Calu3 (cell line): ENCODE measurements around the gene SRD5A1. TPM values are rescaled to one million over a fixed set of nuclear protein-coding genes. Genes with fewer than 3 reads are reported as not detected.

ENCODE experiments used
- BruUV-seq: library from RNA; stranded (reverse); fragments of 400-500 nt; replicated peaks from 2 replicates; lab custom pipeline; 2021; lab: Mats Ljungman, UMichigan
- CTCF ChIA-PET: fragments of 300-600 bp; sonication (Branson Sonifier 250); formaldehyde crosslinking; loops from one replicate; lab custom pipeline; 2022; ENCODE audit warnings: antibody characterized with exemption; lab: Charles Lee
- DNase-seq: peaks from one replicate; pipeline ENCODE4 v3.0.0; 2022
- H3K27ac Mint-ChIP-seq: one replicate; pipeline ENCODE4 v1.8.0; 2022; ENCODE audit warnings: mixed read lengths; ENCODE audit not compliant: unreplicated experiment
- H3K27me3 Mint-ChIP-seq: one replicate; pipeline ENCODE4 v1.8.0; 2022; ENCODE audit warnings: mixed read lengths; ENCODE audit not compliant: unreplicated experiment
- H3K36me3 Mint-ChIP-seq: one replicate; pipeline ENCODE4 v1.8.0; 2022; ENCODE audit warnings: mild to moderate bottlenecking, moderate library complexity, mixed read lengths; ENCODE audit not compliant: insufficient read depth, unreplicated experiment
- H3K4me1 Mint-ChIP-seq: one replicate; pipeline ENCODE4 v1.8.0; 2022; ENCODE audit warnings: mild to moderate bottlenecking, low read depth, mixed read lengths; ENCODE audit not compliant: unreplicated experiment
- H3K4me3 Mint-ChIP-seq: one replicate; pipeline ENCODE4 v1.8.0; 2022; ENCODE audit warnings: mild to moderate bottlenecking, low read depth, moderate library complexity, mixed read lengths; ENCODE audit not compliant: unreplicated experiment
- H3K9me3 Mint-ChIP-seq: one replicate; pipeline ENCODE4 v1.8.0; 2022; ENCODE audit warnings: low read depth, mixed read lengths; ENCODE audit not compliant: unreplicated experiment
- intact Hi-C: fragments of 100-400 bp; cut with micrococcal nuclease; formaldehyde crosslinking; loops from one replicate; pipeline ENCODE4 v1.10.0; 2022; ENCODE audit not compliant: unreplicated experiment
- total RNA-seq: library from RNA; stranded (reverse); gene quantifications from 2 replicates; pipeline ENCODE4 v1.2.3, GENCODE V29; 2022
- TF ChIP-seq, protein P1 (sequence below): fragments of 200-600 bp; IDR thresholded peaks from one replicate; pipeline ENCODE4 v1.8.0; 2022; ENCODE audit warnings: antibody characterized with exemption; ENCODE audit not compliant: unreplicated experiment

SRD5A1 gene
- total RNA-seq, 1 experiment from 2014 or later: 15.6 TPM

GRCh38 chr5:6715271-6715670 is 82.0 kb downstream of the SRD5A1 start:
- H3K36me3 Mint-ChIP-seq: peaks cover 35% of the 10 kb centered on the region
- H3K4me1 Mint-ChIP-seq: peaks cover 49% of the 10 kb centered on the region
- no peaks in the 10 kb centered on the region for H3K9me3 Mint-ChIP-seq
- CTCF ChIA-PET: no interaction called here
- H3K4me3 Mint-ChIP-seq: peak overlapping the region; percentile 78
- TSS peak; percentile 58 for BruUV-seq
- DNase-seq: no peak
- no peaks in the 10 kb centered on the region for H3K27me3 Mint-ChIP-seq
- intact Hi-C loops: no loop called here
- TF ChIP-seq, protein P1, sequence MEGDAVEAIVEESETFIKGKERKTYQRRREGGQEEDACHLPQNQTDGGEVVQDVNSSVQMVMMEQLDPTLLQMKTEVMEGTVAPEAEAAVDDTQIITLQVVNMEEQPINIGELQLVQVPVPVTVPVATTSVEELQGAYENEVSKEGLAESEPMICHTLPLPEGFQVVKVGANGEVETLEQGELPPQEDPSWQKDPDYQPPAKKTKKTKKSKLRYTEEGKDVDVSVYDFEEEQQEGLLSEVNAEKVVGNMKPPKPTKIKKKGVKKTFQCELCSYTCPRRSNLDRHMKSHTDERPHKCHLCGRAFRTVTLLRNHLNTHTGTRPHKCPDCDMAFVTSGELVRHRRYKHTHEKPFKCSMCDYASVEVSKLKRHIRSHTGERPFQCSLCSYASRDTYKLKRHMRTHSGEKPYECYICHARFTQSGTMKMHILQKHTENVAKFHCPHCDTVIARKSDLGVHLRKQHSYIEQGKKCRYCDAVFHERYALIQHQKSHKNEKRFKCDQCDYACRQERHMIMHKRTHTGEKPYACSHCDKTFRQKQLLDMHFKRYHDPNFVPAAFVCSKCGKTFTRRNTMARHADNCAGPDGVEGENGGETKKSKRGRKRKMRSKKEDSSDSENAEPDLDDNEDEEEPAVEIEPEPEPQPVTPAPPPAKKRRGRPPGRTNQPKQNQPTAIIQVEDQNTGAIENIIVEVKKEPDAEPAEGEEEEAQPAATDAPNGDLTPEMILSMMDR: no peak
- H3K27ac Mint-ChIP-seq: peak overlapping the region; percentile 62

DNA sequence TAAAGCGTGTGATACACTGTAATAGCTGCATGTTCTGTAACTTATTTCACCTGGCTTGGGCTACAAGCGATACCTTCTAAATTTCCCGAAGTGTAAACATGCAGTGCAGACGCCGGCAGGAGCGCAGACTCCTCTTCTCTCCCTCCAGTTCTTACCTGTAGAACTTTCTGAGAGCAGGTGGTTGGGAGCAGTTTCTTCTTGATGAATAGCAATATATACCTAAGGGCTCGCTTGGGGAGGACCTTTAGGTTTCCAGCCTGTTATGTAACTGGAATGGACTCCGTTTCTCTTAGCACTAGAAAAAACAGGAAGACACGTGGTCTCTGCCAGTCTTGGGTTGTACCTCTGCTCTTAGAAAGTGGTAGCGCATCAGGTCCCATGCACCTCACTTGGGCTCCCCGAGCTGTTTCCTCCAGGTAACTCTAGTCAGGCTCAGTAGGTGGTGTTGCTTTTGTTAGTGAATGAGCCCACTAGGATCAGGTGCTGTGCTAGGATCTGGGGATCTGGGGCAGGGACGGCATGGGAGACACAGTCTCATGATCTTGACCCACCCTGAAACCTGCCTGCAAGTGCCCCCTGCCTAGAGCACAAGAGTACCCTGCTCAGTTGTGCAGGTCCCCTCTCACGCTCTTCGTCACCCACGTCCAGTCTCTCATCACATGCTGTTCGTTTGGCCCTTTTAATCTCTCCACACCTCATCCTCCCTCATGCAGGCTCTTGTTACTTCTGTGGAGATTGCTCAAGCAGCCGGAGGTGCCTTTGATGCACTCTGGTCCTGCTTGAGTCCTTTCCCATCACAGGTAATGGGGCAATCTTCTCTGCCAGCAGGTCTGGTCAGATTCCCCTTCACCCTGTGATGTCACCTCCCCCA is 82.8 kb downstream of the SRD5A1 start:
- CTCF ChIA-PET: no interaction called here
- intact Hi-C loops: no loop called here
- Mint-ChIP-seq H3K4me3 (peak overlapping the region; percentile 78), H3K27me3 (no peaks in the 10 kb centered on the region), H3K27ac (peak overlapping the region; percentile 62), H3K9me3 (no peaks in the 10 kb centered on the region), H3K36me3 (peaks cover 35% of the 10 kb centered on the region), H3K4me1 (peaks cover 47% of the 10 kb centered on the region)
- TF ChIP-seq, protein P1: no peak
- DNase-seq: no peak
- no TSS peak for BruUV-seq

GRCh38 chr5:6716629-6717149 is 83.4 kb downstream of the SRD5A1 start:
- peaks cover 35% of the 10 kb centered on the region for H3K36me3 Mint-ChIP-seq
- intact Hi-C loops: no loop called here
- peak overlapping the region; percentile 62 for H3K27ac Mint-ChIP-seq
- no peaks in the 10 kb centered on the region for H3K27me3 Mint-ChIP-seq
- CTCF ChIA-PET: no interaction called here
- BruUV-seq: no TSS peak
- no peak for DNase-seq
- no peaks in the 10 kb centered on the region for H3K9me3 Mint-ChIP-seq
- TF ChIP-seq, protein P1: no peak
- peaks cover 52% of the 10 kb centered on the region for H3K4me1 Mint-ChIP-seq
- peak overlapping the region; percentile 78 for H3K4me3 Mint-ChIP-seq

DNA sequence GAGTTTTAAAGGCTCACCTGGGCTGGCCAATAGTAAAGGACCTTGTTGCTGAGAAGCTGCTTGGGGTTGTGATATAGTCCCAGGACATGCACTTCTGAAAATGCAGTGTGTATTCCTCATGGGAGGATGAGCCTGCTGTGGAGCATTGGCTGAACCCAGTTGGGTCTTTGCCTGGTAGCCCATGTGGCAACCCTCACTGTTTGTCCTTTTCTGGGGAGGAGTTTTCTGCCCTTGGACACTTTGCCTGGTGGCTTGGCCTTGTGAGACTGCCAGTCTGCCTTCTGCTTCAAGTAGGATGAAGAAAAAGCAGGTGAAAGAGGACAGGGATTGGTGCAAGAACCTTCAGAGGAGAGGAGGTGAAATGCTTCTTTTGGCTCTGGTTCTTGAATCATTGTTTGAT is 84.0 kb downstream of the SRD5A1 start:
- DNase-seq: no peak
- TF ChIP-seq, protein P1: no peak
- Mint-ChIP-seq H3K27ac (no peak overlapping the region), H3K4me3 (peak overlapping the region; percentile 78), H3K27me3 (no peaks in the 10 kb centered on the region), H3K9me3 (no peaks in the 10 kb centered on the region), H3K36me3 (peaks cover 31% of the 10 kb centered on the region), H3K4me1 (peaks cover 56% of the 10 kb centered on the region)
- CTCF ChIA-PET: no interaction called here
- BruUV-seq: no TSS peak
- intact Hi-C loops: no loop called here
